ENCODE measurements around the gene ERBB4. TPM values are rescaled to one million over a fixed set of nuclear protein-coding genes. Genes with fewer than 3 reads are reported as not detected.

ERBB4 gene
- total and polyA plus RNA-seq, 10 of the 15 experiments (the other 5 are each of a cell fraction or from before 2014, with no cell fraction given) = under 0.01 to 0.23 (median 0.01) TPM; not detected in 4

DNA sequence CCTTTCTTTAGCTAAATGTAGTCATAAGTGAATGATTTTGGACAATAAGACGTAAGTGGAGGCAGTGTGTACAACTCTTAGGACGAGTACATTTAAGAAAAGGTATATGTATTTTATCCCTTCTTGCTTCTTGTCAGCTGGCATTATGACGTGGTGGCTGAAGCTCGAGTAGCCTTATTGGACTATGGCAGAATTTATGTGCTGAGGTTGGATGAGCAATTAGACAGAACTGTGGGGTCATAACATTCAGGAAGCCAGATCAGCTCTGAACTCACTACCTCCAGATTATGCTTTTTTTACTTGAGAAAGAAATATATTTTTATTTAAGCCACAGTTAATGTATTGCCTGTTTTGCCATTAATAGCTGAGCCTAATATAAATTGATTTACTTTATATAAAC lies 661.5 kb downstream of the ERBB4 start:
- H3K4me2 ChIP-seq (ENCODE audit: control insufficient read depth, insufficient read depth) = no peak overlapping the region
- H3K27ac ChIP-seq (ENCODE audit: control insufficient read depth, insufficient read depth) = no peak overlapping the region
- no peaks in the 10 kb centered on the region for H3K4me1 ChIP-seq (ENCODE audit: control insufficient read depth, insufficient read depth, low read length)
- DNase-seq (ENCODE audit: low read depth, low spot score) (no peak), FAIRE-seq (no peak), ATAC-seq (no peak)
- WGBS (ENCODE audit: insufficient coverage, insufficient replicate concordance, low lambda C conversion rate, missing lambda C conversion rate) = 20% methylated on average over 4 of the region's 4 CpGs
- ChIA-PET POLR2A (no interaction called here), CTCF (interaction anchor here (0.9 kb wide), 1 partner anchor 19 kb away, joined by 3 read pairs; no protein-coding TSS in a partner anchor), RAD21 (ENCODE audit: unreplicated experiment) (no interaction called here), SMC1A (ENCODE audit: uncharacterized antibody, unreplicated experiment) (no interaction called here)
- H3K79me2 ChIP-seq (ENCODE audit: control insufficient read depth, insufficient read depth, low read length) = no peaks in the 10 kb centered on the region
- H2AFZ ChIP-seq (ENCODE audit: control insufficient read depth, low read depth, low read length) = no peak overlapping the region
- in situ Hi-C loops (cut with MboI) = no loop called here
- no peak overlapping the region for H3K4me3 ChIP-seq
- no peaks in the 10 kb centered on the region for H4K20me1 ChIP-seq (ENCODE audit: control insufficient read depth, insufficient read depth)
- intact Hi-C loops (cut with micrococcal nuclease; ENCODE audit: unreplicated experiment) = no loop called here
- no peaks in the 10 kb centered on the region for H3K27me3 ChIP-seq (replicated peaks in 1 of 2; ENCODE audit: control insufficient read depth in 2 of 2, insufficient read depth in 2 of 2, low read length in 1 of 2)
- H3K9ac ChIP-seq (ENCODE audit: control insufficient read depth, insufficient read depth, low read length) = no peak overlapping the region
- H3K36me3 ChIP-seq (ENCODE audit: control insufficient read depth in 2 of 2, insufficient read depth in 2 of 2, low read length in 1 of 2) = no peaks in the 10 kb centered on the region
- TF ChIP-seq NBN (IDR thresholded peaks at IDR 0.05) (no peak), ZNF207 (IDR thresholded peaks at IDR 0.05; ENCODE audit: borderline replicate concordance) (no peak), ZNF217 (IDR thresholded peaks at IDR 0.05) (no peak), POLR2AphosphoS2 (IDR thresholded peaks at IDR 0.05; ENCODE audit: low read depth, low read length) (no peak), MLLT1 (IDR thresholded peaks at IDR 0.05) (no peak), POLR2A (IDR thresholded peaks at IDR 0.05; ENCODE audit: low read depth, low read length) (no peak), ATF7 (IDR thresholded peaks at IDR 0.05; ENCODE audit: low read depth) (no peak), TCF3 (IDR thresholded peaks at IDR 0.05; ENCODE audit: borderline replicate concordance, insufficient read depth, low read depth, low read length) (no peak), BCLAF1 (IDR thresholded peaks at IDR 0.05) (no peak), TAF1 (IDR thresholded peaks at IDR 0.05; ENCODE audit: borderline replicate concordance, low read depth, low read length) (no peak), IRF3 (IDR thresholded peaks at IDR 0.05) (no peak)
- H3K9me3 ChIP-seq (replicated peaks; ENCODE audit: control insufficient read depth, insufficient read depth, low read length) = no peaks in the 10 kb centered on the region
- BruUV-seq (replicated peaks) = no TSS peak
